HT-29 (cell line): ENCODE measurements around the gene HTR3C. TPM values are rescaled to one million over a fixed set of nuclear protein-coding genes. Genes with fewer than 3 reads are reported as not detected.
"Not testable (repeated sequence)": the region's sequence is repeated elsewhere in the genome, so short reads cannot be mapped to it uniquely, and the experiment has no call there.

Experiments
- DNase-seq: peaks from one replicate; pipeline ENCODE4 v3.0.0-alpha.2; 2015; ENCODE audit warnings: low spot score
- total RNA-seq: library from RNA; depleted of rRNA; stranded (reverse); fragments of >200 nt; shearing (Covaris generic); gene quantifications from 2 replicates; pipeline ENCODE4 v1.2.3, GENCODE V29; 2014; rRNA removed

The HTR3C gene, protein sequence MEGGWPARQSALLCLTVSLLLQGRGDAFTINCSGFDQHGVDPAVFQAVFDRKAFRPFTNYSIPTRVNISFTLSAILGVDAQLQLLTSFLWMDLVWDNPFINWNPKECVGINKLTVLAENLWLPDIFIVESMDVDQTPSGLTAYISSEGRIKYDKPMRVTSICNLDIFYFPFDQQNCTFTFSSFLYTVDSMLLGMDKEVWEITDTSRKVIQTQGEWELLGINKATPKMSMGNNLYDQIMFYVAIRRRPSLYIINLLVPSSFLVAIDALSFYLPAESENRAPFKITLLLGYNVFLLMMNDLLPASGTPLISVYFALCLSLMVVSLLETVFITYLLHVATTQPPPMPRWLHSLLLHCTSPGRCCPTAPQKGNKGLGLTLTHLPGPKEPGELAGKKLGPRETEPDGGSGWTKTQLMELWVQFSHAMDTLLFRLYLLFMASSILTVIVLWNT
- not detected in 2 replicates for total RNA-seq

GRCh38 chr3:184052767-184053166 lies at the start of gene HTR3C:
HTR3C (plus strand) TSS chr3:184053047; CDS start chr3:184053081, 34 bp downstream.
- DNase-seq = no peak

- no peak for DNase-seq
Measured at GRCh38 chr3:184003187-184003967, 49.5 kb upstream of the HTR3C start.

DNA sequence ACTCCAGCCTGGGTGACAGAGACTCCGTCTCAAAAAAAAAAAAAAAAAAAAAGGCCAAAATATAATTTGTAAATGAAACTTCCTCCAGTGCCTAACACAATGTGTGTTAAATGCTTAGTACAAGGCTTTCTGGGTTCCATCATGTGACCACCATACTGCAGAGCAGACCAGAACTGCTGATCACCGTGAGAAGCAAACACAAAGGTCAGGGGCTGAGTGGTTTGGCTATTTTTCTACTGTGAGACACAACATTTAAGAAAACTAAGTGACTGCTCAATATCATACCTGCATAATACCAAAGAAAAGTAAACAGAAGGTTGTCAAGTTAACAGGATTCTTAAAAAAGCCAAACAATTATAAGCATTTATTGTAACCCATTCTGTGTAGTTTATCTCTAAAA lies 48.4 kb upstream of the HTR3C start:
- no peak for DNase-seq

DNA sequence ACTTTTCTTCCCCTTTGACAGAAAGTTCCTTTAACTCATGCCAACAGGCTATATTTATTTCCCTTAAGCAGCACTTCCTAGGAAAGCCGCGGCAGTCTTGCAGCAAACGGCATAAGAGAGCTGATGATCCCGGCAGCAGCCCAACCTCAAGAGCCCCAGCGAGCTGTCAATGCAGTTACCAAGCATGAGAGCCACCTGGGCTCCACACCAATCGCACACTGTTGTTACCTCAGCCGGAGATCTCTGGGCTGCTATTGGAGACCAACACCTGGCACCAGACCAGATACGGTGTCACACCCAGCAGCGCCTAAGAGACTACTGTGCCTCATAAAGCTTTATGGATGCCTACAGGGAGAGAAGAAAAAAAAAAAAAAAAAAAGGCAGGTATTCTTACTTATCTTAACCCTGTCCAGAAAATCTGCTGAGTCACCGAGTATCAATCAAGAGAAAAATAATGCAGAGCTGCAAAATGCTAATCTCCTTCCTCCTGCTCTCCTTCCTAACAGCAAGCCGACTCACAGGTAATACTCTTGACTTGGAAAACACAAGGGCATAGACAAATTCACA lies 46.8 kb upstream of the HTR3C start:
- peak; percentile 98 for DNase-seq

DNA sequence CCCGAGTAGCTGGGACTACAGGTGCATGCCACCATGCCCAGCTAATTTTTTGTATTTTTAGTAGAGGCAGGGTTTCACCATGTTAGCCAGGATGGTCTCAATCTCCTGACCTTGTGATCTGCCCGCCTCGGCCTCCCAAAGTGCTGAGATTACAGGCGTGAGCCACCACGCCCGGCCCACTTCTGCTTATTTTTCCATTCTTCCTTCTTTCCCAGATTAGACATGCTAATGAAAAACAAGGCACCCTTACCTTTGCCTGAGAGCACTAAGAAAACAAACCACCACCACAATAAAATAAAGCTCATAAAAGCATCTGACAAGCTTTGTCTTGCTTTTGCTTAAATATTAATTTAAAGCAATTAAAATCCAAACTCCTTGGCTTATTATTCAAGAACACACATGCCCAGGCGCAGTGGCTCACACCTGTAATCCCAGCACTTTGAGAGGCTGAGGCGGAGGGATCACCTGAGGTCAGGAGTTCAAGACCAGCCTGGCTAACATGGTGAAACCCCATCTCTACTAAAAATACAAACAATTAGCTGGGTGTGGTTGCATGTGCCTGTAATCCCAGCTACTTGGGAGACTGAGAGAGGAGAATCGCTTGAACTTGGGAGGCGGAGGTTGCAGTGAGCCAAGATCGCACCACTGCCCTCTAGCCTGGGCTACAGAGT lies 45.6 kb upstream of the HTR3C start:
- not testable (repeated sequence) for DNase-seq

GRCh38 chr3:184008161-184008560 lies 44.7 kb upstream of the HTR3C start:
- DNase-seq = no peak

GRCh38 chr3:184011230-184011876 lies 41.5 kb upstream of the HTR3C start:
- peak; percentile 48 for DNase-seq

DNA sequence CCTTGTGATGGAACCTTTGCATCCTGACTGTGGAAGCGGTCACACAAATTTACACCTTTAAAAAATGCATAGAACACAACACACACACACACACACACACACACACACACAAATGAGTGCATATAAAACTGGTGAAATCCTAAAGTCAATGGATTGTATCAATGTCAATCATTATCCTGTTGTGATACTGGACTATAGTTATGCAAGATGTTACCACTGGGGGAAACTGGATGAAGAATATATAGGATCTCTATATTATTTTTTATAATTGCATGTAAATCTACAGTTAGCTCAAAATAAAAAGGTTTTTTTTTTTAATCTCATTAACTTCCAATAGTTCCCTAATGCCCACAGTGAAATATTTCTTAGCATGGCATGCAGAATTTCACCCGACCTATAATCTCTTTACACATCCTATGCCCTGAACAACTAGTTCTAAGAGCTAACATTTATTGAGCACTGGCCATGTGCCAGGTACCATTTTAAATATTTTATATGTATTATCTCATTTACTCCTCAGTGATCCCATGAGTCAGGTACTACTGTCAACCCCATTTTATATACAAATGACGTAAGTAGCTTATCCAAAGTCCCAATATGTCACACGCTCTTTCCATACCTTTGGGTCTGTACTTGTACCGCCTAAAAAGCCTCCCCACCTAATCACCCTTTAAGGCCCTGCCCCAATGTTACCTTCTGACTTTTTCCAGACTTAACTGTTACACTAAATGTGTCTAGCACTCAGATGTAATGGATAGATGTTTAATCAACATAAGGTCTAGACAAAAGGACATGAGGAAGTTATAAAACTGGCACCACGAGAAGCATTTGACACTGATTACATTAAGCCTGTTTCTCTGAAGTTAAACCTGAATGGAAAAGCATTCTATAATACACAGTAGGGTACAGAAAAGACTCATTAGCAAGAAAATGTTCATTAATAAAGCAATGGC lies 40.6 kb upstream of the HTR3C start:
- DNase-seq = no peak

GRCh38 chr3:184015381-184016019 lies 37.3 kb upstream of the HTR3C start:
- DNase-seq = no peak

DNA sequence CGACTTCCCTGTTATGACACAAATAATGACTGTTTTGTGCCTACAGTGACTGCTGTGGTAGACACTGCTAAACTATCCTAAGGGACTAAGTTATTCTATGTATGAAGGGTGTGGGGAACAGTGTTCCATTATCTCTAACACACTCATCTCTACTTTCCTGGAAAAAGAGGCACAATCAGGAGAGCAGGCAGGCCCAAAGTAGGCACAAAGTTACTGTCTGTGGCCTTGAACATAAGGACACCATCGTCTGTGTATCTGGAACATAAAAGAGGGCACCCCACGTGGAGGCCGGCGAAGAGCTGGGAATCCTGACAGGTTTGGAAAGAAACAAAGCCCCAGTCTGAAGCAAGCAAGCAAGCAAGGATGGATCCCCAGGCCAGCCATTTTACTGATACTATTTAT lies 36.7 kb upstream of the HTR3C start:
- no peak for DNase-seq

- peak; percentile 68 for DNase-seq
Measured at GRCh38 chr3:184016811-184017671, 35.8 kb upstream of the HTR3C start.

- peak; percentile 86 for DNase-seq
Measured at GRCh38 chr3:184017672-184018423, 35.0 kb upstream of the HTR3C start, which contains the start of gene ABCC5. ABCC5 (minus strand) TSS chr3:184017884; CDS start chr3:184014392, 3,492 bp downstream.

- no peak for DNase-seq
Measured at GRCh38 chr3:184018424-184018973, 34.3 kb upstream of the HTR3C start.

- no peak for DNase-seq
Measured at GRCh38 chr3:184022323-184022722, 30.5 kb upstream of the HTR3C start.

- not testable (repeated sequence) for DNase-seq
Measured at GRCh38 chr3:184025256-184025655, 27.6 kb upstream of the HTR3C start.

DNA sequence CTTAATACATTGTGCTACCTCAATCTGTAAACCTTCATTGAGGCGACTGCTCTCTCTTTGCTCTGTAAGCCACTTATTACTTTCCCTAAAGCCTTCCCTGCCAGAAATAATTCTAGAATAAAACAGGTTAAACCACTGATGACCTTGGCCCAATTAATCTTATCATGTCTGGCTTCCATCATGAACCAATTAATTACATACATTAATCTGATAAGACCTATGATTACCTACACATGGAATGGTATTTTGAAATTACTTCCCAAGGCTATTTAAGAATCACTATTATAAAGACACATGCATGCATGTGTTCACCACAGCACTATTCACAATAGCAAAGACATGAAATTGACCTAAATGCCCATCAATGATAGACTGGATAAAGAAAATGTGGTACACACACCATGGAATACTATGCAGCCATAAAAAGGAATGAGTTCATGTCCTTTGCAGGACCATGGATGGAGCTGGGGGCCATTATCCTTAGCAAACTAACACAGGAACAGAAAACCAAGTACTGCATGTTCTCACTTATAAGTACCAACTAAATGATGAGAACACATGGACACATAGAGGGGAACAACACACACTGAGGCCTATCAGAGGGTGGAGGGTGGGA lies 24.5 kb upstream of the HTR3C start:
- not testable (repeated sequence) for DNase-seq

DNA sequence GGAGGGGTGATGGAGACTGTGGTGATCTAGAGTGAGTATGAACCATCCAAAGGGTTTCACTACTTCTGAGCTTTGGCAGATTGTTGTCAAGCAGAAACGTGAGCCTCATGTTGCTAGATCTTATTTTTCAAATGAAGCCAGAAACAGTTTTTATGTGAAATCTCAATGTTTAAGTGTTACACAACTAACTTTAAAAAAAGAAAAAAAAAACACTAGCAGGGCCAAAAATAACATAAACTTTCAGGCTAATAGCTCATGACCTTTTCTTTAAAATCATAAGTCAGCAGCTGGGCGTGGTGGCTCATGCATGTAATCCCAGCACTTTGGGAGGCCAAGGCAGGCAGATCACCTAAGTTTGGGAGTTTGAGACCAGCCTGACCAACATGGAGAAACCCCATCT lies 23.4 kb upstream of the HTR3C start:
- no peak for DNase-seq
